Activated effector memory CD4-positive, alpha-beta T cell treated with anti-CD3 and anti-CD28 coated beads, Interleukin-2, amount 50 U/mL, for 16 hours (primary cell): Measurements from ENCODE around the gene PPP2R5C.
A peak's percentile ranks its signal among the peaks of the same experiment; 100 is the strongest.

Experiments
- DNase-seq: peaks from one replicate; pipeline ENCODE4 v3.0.0-alpha.2; 2020

Gene PPP2R5C

GRCh38 chr14:101925152-101925551, 163.6 kb downstream of the PPP2R5C start:
- DNase-seq, result peak; percentile 33

GRCh38 chr14:101926085-101926484, 164.6 kb downstream of the PPP2R5C start:
- DNase-seq, result no peak

- DNase-seq, result peak; percentile 3
Observed at GRCh38 chr14:101926620-101927019, 165.1 kb downstream of the PPP2R5C start.

GRCh38 chr14:101927859-101928258, 166.3 kb downstream of the PPP2R5C start:
- peak; percentile 56 for DNase-seq

GRCh38 chr14:101928415-101928841, 166.9 kb downstream of the PPP2R5C start:
- DNase-seq, result peak; percentile 56

GRCh38 chr14:101929096-101929495, 167.6 kb downstream of the PPP2R5C start:
- DNase-seq, result peak; percentile 52

GRCh38 chr14:101929946-101930345, 168.4 kb downstream of the PPP2R5C start:
- DNase-seq, result peak; percentile 58

GRCh38 chr14:101932673-101933072, 171.2 kb downstream of the PPP2R5C start:
- DNase-seq, result peak; percentile 45

- peak; percentile 46 for DNase-seq
Observed at GRCh38 chr14:101933209-101933608, 171.7 kb downstream of the PPP2R5C start.

- no peak for DNase-seq
Observed at GRCh38 chr14:101934601-101935150, 173.2 kb downstream of the PPP2R5C start.

- DNase-seq, result no peak
Observed at GRCh38 chr14:101937926-101938767, 176.6 kb downstream of the PPP2R5C start.

GRCh38 chr14:101939646-101940170, 178.2 kb downstream of the PPP2R5C start:
- no peak for DNase-seq

- DNase-seq, result peak; percentile 50
Observed at GRCh38 chr14:101944451-101944850, 182.9 kb downstream of the PPP2R5C start.

GRCh38 chr14:101945171-101945570, 183.7 kb downstream of the PPP2R5C start:
- DNase-seq, result peak; percentile 21

GRCh38 chr14:101947577-101947903, 186.0 kb downstream of the PPP2R5C start:
- DNase-seq, result no peak

GRCh38 chr14:101947904-101948665, 186.6 kb downstream of the PPP2R5C start:
- peak; percentile 100 for DNase-seq

GRCh38 chr14:101948666-101949216, 187.2 kb downstream of the PPP2R5C start:
- DNase-seq, result no peak

GRCh38 chr14:101950100-101950499, 188.6 kb downstream of the PPP2R5C start:
- DNase-seq, result peak; percentile 27

GRCh38 chr14:101950516-101951215, 189.2 kb downstream of the PPP2R5C start:
- DNase-seq, result peak; percentile 47

GRCh38 chr14:101953151-101953550, 191.6 kb downstream of the PPP2R5C start:
- peak; percentile 22 for DNase-seq

- DNase-seq, result no peak
Observed at GRCh38 chr14:101954501-101954900, 193.0 kb downstream of the PPP2R5C start.

GRCh38 chr14:101955695-101956161, 194.2 kb downstream of the PPP2R5C start:
- no peak for DNase-seq
